Measurements from ENCODE around the gene SRPK1.

The SRPK1 gene

GRCh38 chr6:35801148-35801547 lies 119.8 kb downstream of the SRPK1 start:
- TF ChIP-seq POLR2AphosphoS5 (IDR thresholded peaks at IDR 0.05; ENCODE audit: low read depth, low read length) (no peak), TAF1 (IDR thresholded peaks at IDR 0.05; ENCODE audit: borderline replicate concordance, low read depth, low read length) (no peak), POLR2A (IDR thresholded peaks at IDR 0.05; ENCODE audit: low read depth, low read length) (no peak)
- peak; percentile 27 for FAIRE-seq
- no peak for DNase-seq (ENCODE audit: insufficient read length)

- TF ChIP-seq POLR2A (IDR thresholded peaks at IDR 0.05; ENCODE audit: low read depth, low read length) (no peak), TAF1 (IDR thresholded peaks at IDR 0.05; ENCODE audit: borderline replicate concordance, low read depth, low read length) (no peak), POLR2AphosphoS5 (IDR thresholded peaks at IDR 0.05; ENCODE audit: low read depth, low read length) (no peak)
- DNase-seq (ENCODE audit: insufficient read length) (no peak), FAIRE-seq (no peak)
These were observed 122.2 kb downstream of the SRPK1 start for GRCh38 chr6:35798706-35799105.

- TF ChIP-seq POLR2AphosphoS5 (IDR thresholded peaks at IDR 0.05; ENCODE audit: low read depth, low read length) = no peak
- no peak for TF ChIP-seq TAF1 (IDR thresholded peaks at IDR 0.05; ENCODE audit: borderline replicate concordance, low read depth, low read length)
- no peak for TF ChIP-seq POLR2A (IDR thresholded peaks at IDR 0.05; ENCODE audit: low read depth, low read length)
- DNase-seq (ENCODE audit: insufficient read length) (no peak), FAIRE-seq (no peak)
These were observed 122.9 kb downstream of the SRPK1 start for GRCh38 chr6:35797837-35798526.

- FAIRE-seq (no peak), DNase-seq (ENCODE audit: insufficient read length) (no peak)
- TF ChIP-seq POLR2A (IDR thresholded peaks at IDR 0.05; ENCODE audit: low read depth, low read length) (no peak), TAF1 (IDR thresholded peaks at IDR 0.05; ENCODE audit: borderline replicate concordance, low read depth, low read length) (no peak), POLR2AphosphoS5 (IDR thresholded peaks at IDR 0.05; ENCODE audit: low read depth, low read length) (no peak)
These were observed 124.7 kb downstream of the SRPK1 start for GRCh38 chr6:35796236-35796635.

GRCh38 chr6:35795453-35796071 lies 125.3 kb downstream of the SRPK1 start:
- FAIRE-seq = no peak
- DNase-seq (ENCODE audit: insufficient read length) = no peak
- TF ChIP-seq POLR2A (IDR thresholded peaks at IDR 0.05; ENCODE audit: low read depth, low read length) (no peak), POLR2AphosphoS5 (IDR thresholded peaks at IDR 0.05; ENCODE audit: low read depth, low read length) (no peak), TAF1 (IDR thresholded peaks at IDR 0.05; ENCODE audit: borderline replicate concordance, low read depth, low read length) (no peak)

GRCh38 chr6:35794536-35795452 lies 126.1 kb downstream of the SRPK1 start:
- DNase-seq (ENCODE audit: insufficient read length) (no peak), FAIRE-seq (no peak)

GRCh38 chr6:35790683-35791082 lies 130.2 kb downstream of the SRPK1 start:
- DNase-seq (ENCODE audit: insufficient read length) = no peak
- TF ChIP-seq TAF1 (IDR thresholded peaks at IDR 0.05; ENCODE audit: borderline replicate concordance, low read depth, low read length) (no peak), POLR2A (IDR thresholded peaks at IDR 0.05; ENCODE audit: low read depth, low read length) (no peak), POLR2AphosphoS5 (IDR thresholded peaks at IDR 0.05; ENCODE audit: low read depth, low read length) (no peak)
- no peak for FAIRE-seq

More at GRCh38 chr6:35794536-35795452, 126.1 kb downstream of the SRPK1 start:
- no peak for TF ChIP-seq TAF1 (IDR thresholded peaks at IDR 0.05; ENCODE audit: borderline replicate concordance, low read depth, low read length)
- TF ChIP-seq POLR2AphosphoS5 (IDR thresholded peaks at IDR 0.05; ENCODE audit: low read depth, low read length) = no peak
- TF ChIP-seq POLR2A (IDR thresholded peaks at IDR 0.05; ENCODE audit: low read depth, low read length) = no peak

- DNase-seq (ENCODE audit: insufficient read length) = no peak
- TF ChIP-seq POLR2A (IDR thresholded peaks at IDR 0.05; ENCODE audit: low read depth, low read length) (no peak), POLR2AphosphoS5 (IDR thresholded peaks at IDR 0.05; ENCODE audit: low read depth, low read length) (no peak), TAF1 (IDR thresholded peaks at IDR 0.05; ENCODE audit: borderline replicate concordance, low read depth, low read length) (no peak)
- FAIRE-seq = no peak
These were observed 132.4 kb downstream of the SRPK1 start for GRCh38 chr6:35788423-35788982.

GRCh38 chr6:35787266-35788218 lies 133.4 kb downstream of the SRPK1 start:
- DNase-seq (ENCODE audit: insufficient read length) (no peak), FAIRE-seq (no peak)
- TF ChIP-seq POLR2AphosphoS5 (IDR thresholded peaks at IDR 0.05; ENCODE audit: low read depth, low read length) = no peak
- no peak for TF ChIP-seq TAF1 (IDR thresholded peaks at IDR 0.05; ENCODE audit: borderline replicate concordance, low read depth, low read length)
- no peak for TF ChIP-seq POLR2A (IDR thresholded peaks at IDR 0.05; ENCODE audit: low read depth, low read length)

- no peak for FAIRE-seq
- TF ChIP-seq POLR2A (IDR thresholded peaks at IDR 0.05; ENCODE audit: low read depth, low read length) (no peak), POLR2AphosphoS5 (IDR thresholded peaks at IDR 0.05; ENCODE audit: low read depth, low read length) (no peak)
- no peak for DNase-seq (ENCODE audit: insufficient read length)
These were observed 134.1 kb downstream of the SRPK1 start for GRCh38 chr6:35786810-35787209.
